WTC11 (cell line): ENCODE measurements around the gene NPAS3. TPM values are rescaled to one million over a fixed set of nuclear protein-coding genes. Genes with fewer than 3 reads are reported as not detected.

Experiments
- ATAC-seq: fragments of 200-7000 bp; cut with Tn5 transposase; 2 replicates; pipeline ENCODE4 v1.10.0; 2021; ENCODE audit warnings: mild to moderate bottlenecking, moderate library complexity
- CTCF ChIA-PET: fragments of 300-600 bp; sonication (Branson Sonifier 250); formaldehyde crosslinking; loops from one replicate; lab custom pipeline; 2021; ENCODE audit warnings: antibody characterized with exemption; lab: Charles Lee
- POLR2A ChIA-PET: fragments of 350-600 bp; sonication (Branson Sonifier 250); formaldehyde crosslinking; loops from one replicate; lab custom pipeline; 2021; ENCODE audit warnings: antibody characterized with exemption; lab: Charles Lee
- DNase-seq: peaks from one replicate; pipeline ENCODE4 v3.0.0; 2021; ENCODE audit warnings: low spot score
- H3K27ac Mint-ChIP-seq: 2 replicates; pipeline ENCODE4 v1.8.0; 2021; ENCODE audit warnings: mixed read lengths
- H3K27me3 Mint-ChIP-seq: 2 replicates; pipeline ENCODE4 v1.8.0; 2021; ENCODE audit warnings: low read depth, mild to moderate bottlenecking, moderate library complexity, mixed read lengths
- H3K36me3 Mint-ChIP-seq: 2 replicates; pipeline ENCODE4 v1.8.0; 2021; ENCODE audit warnings: mixed read lengths
- H3K4me1 Mint-ChIP-seq: 2 replicates; pipeline ENCODE4 v1.8.0; 2022; ENCODE audit warnings: mixed read lengths
- H3K4me3 Mint-ChIP-seq: 2 replicates; pipeline ENCODE4 v1.8.0; 2021; ENCODE audit warnings: mild to moderate bottlenecking, moderate library complexity, mixed read lengths
- H3K9me3 Mint-ChIP-seq: 2 replicates; pipeline ENCODE4 v1.8.0; 2021; ENCODE audit warnings: mixed read lengths
- ATF1 ChIP-seq: sonication (generic); formaldehyde crosslinking; IDR thresholded peaks from 2 replicates; pipeline ENCODE4 v1.8.1; 2023; ENCODE audit warnings: mild to moderate bottlenecking, moderate library complexity, missing genetic modification reagents
- CBFB ChIP-seq: sonication (generic); formaldehyde crosslinking; IDR thresholded peaks from 2 replicates; pipeline ENCODE4 v1.8.1; 2022; ENCODE audit warnings: mild to moderate bottlenecking, low read depth, missing genetic modification reagents
- E2F1 ChIP-seq: sonication (generic); formaldehyde crosslinking; IDR thresholded peaks from 2 replicates; pipeline ENCODE4 v1.8.0; 2022; ENCODE audit warnings: mild to moderate bottlenecking, missing genetic modification reagents
- ELF4 ChIP-seq: sonication (generic); formaldehyde crosslinking; IDR thresholded peaks from 2 replicates; pipeline ENCODE4 v1.8.1; 2022; ENCODE audit warnings: low read depth, mild to moderate bottlenecking, moderate library complexity, missing genetic modification reagents
- ETV6 ChIP-seq: sonication (generic); formaldehyde crosslinking; IDR thresholded peaks from 2 replicates; pipeline ENCODE4 v1.8.1; 2022; ENCODE audit warnings: mild to moderate bottlenecking, missing genetic modification reagents
- FOXK1 ChIP-seq: sonication (generic); formaldehyde crosslinking; IDR thresholded peaks from 2 replicates; pipeline ENCODE4 v1.8.0; 2022; ENCODE audit warnings: mild to moderate bottlenecking, moderate library complexity, missing genetic modification reagents
- GABPB1 ChIP-seq: sonication (generic); formaldehyde crosslinking; IDR thresholded peaks from 2 replicates; pipeline ENCODE4 v1.8.1; 2023; ENCODE audit warnings: mild to moderate bottlenecking, missing genetic modification reagents
- IRF1 ChIP-seq: sonication (generic); formaldehyde crosslinking; IDR thresholded peaks from 2 replicates; pipeline ENCODE4 v1.8.0; 2023; ENCODE audit warnings: missing genetic modification reagents
- JUN ChIP-seq: sonication (generic); formaldehyde crosslinking; IDR thresholded peaks from 2 replicates; pipeline ENCODE4 v1.8.0; 2023; ENCODE audit warnings: mild to moderate bottlenecking, missing genetic modification reagents
- NFE2L1 ChIP-seq: sonication (generic); formaldehyde crosslinking; IDR thresholded peaks from 2 replicates; pipeline ENCODE4 v1.8.1; 2023; ENCODE audit warnings: missing genetic modification reagents
- NR2C2 ChIP-seq: sonication (generic); formaldehyde crosslinking; IDR thresholded peaks from 2 replicates; pipeline ENCODE4 v1.8.0; 2022; ENCODE audit warnings: mild to moderate bottlenecking, missing genetic modification reagents
- OVOL2 ChIP-seq: fragments of 250-450 bp; sonication (Bioruptor Pico); IDR thresholded peaks from 2 replicates; pipeline ENCODE4 v1.9.0; 2021; ENCODE audit warnings: mild to moderate bottlenecking, borderline replicate concordance
- RELA ChIP-seq: sonication (generic); formaldehyde crosslinking; IDR thresholded peaks from 2 replicates; pipeline ENCODE4 v1.8.1; 2022; ENCODE audit warnings: missing genetic modification reagents, mild to moderate bottlenecking, borderline replicate concordance
- SMAD3 ChIP-seq: sonication (generic); formaldehyde crosslinking; IDR thresholded peaks from 2 replicates; pipeline ENCODE4 v1.8.0; 2022; ENCODE audit warnings: missing genetic modification reagents, mild to moderate bottlenecking, borderline replicate concordance
- SMAD4 ChIP-seq: sonication (generic); formaldehyde crosslinking; IDR thresholded peaks from 2 replicates; pipeline ENCODE4 v1.8.0; 2022; ENCODE audit warnings: mild to moderate bottlenecking, missing genetic modification reagents
- SP1 ChIP-seq: sonication (generic); formaldehyde crosslinking; conservative IDR thresholded peaks from 2 replicates; pipeline ENCODE4 v1.8.1; 2022; ENCODE audit warnings: missing genetic modification reagents
- TP53 ChIP-seq: sonication (generic); formaldehyde crosslinking; IDR thresholded peaks from 2 replicates; pipeline ENCODE4 v1.8.1; 2023; ENCODE audit warnings: mild to moderate bottlenecking, missing genetic modification reagents
- ZBTB21 ChIP-seq: sonication (generic); formaldehyde crosslinking; IDR thresholded peaks from 2 replicates; pipeline ENCODE4 v1.8.1; 2023; ENCODE audit warnings: mild to moderate bottlenecking, missing genetic modification reagents, borderline replicate concordance
- ZMAT4 ChIP-seq: fragments of 250-450 bp; sonication (Bioruptor Pico); IDR thresholded peaks from 2 replicates; pipeline ENCODE4 v1.9.0; 2021; ENCODE audit warnings: mild to moderate bottlenecking
- ZNF138 ChIP-seq: sonication (generic); formaldehyde crosslinking; conservative IDR thresholded peaks from 2 replicates; pipeline ENCODE4 v1.8.1; 2022; ENCODE audit warnings: mild to moderate bottlenecking, moderate library complexity, missing genetic modification reagents
- ZNF396 ChIP-seq: fragments of 250-450 bp; sonication (Bioruptor Pico); IDR thresholded peaks from 2 replicates; pipeline ENCODE4 v1.8.0; 2021; ENCODE audit warnings: mild to moderate bottlenecking, moderate library complexity, borderline replicate concordance
- total RNA-seq: library from RNA; stranded (reverse); gene quantifications from 3 replicates; pipeline ENCODE4 v1.2.3, GENCODE V29; 2021
- TF ChIP-seq, protein P1 (sequence below): sonication (generic); formaldehyde crosslinking; IDR thresholded peaks from 2 replicates; pipeline ENCODE4 v1.8.1; 2023; ENCODE audit warnings: mild to moderate bottlenecking, missing genetic modification reagents, moderate library complexity
- TF ChIP-seq, protein P2 (sequence below): sonication (generic); formaldehyde crosslinking; IDR thresholded peaks from 2 replicates; pipeline ENCODE4 v1.8.1; 2022; ENCODE audit warnings: mild to moderate bottlenecking, moderate library complexity, missing genetic modification reagents
- TF ChIP-seq, protein P3 (sequence below): fragments of 250-450 bp; sonication (Bioruptor Pico); IDR thresholded peaks from 2 replicates; pipeline ENCODE4 v2.1.2; 2022; ENCODE audit warnings: mild to moderate bottlenecking, moderate library complexity
- TF ChIP-seq, protein P4 (sequence below): sonication (generic); formaldehyde crosslinking; IDR thresholded peaks from 2 replicates; pipeline ENCODE4 v1.8.0; 2022; ENCODE audit warnings: missing genetic modification reagents

Gene NPAS3
- total RNA-seq, 1 experiment from 2014 or later = 3.2 TPM

DNA sequence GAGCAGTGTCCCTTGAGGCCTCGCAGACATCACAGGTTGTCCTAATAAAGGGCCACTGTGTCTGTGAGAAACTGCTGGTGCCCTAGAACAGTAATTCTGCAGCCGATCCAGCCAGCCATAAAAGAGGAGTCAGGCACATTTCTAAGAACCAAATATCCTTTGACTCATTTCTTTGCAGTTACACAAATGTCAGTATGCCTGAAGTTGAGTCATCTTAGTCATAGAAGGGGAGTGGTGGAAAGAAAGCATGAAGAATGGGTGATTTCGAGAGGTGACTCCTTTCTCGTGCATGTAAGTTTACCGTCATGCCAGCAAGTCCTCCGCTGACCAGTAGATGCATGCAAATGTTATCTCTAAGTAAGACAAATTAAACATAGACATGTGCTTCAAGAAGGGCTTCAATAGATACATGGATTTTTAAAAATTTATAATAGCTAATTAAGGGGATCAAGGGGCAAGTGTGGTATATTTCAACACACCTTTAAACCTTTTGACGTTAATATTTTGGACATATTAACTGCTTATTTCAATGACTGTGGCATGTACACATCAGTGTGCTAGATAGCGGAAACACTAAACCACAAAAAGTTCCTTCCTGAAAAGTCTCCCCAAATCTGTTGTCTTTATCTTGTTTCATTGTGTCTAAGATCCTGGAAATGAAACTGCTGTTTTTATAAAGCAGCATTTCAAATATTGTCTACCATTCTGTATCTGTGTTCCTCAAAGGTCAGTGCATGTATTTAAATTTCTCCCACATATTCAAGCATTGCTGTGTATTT lies 497.4 kb downstream of the NPAS3 start:
- Mint-ChIP-seq H3K9me3 (no peaks in the 10 kb centered on the region; the same call in 1 of the 2 replicates), H3K4me1 (no peaks in the 10 kb centered on the region), H3K27ac (no peak overlapping the region), H3K27me3 (no peaks in the 10 kb centered on the region), H3K36me3 (no peaks in the 10 kb centered on the region), H3K4me3 (no peak overlapping the region)
- ATAC-seq (no peak), DNase-seq (no peak)
- no peak for TF ChIP-seq TP53 (CRISPR knock-in tag)
- no peak for TF ChIP-seq SMAD4 (CRISPR knock-in tag)
- no peak for TF ChIP-seq JUN (CRISPR knock-in tag)
- TF ChIP-seq RELA (CRISPR knock-in tag) = no peak
- TF ChIP-seq NR2C2 (CRISPR knock-in tag) = no peak
- TF ChIP-seq ZNF138 (CRISPR knock-in tag) = no peak
- POLR2A ChIA-PET = no interaction called here
- CTCF ChIA-PET = no interaction called here

GRCh38 chr14:33441633-33442032 lies 503.0 kb downstream of the NPAS3 start:
- Mint-ChIP-seq H3K27ac (no peak overlapping the region), H3K27me3 (no peaks in the 10 kb centered on the region), H3K4me3 (no peak overlapping the region), H3K4me1 (peaks cover 11% of the 10 kb centered on the region), H3K9me3 (peaks cover 23% of the 10 kb centered on the region), H3K36me3 (no peaks in the 10 kb centered on the region; the same call in 1 of the 2 replicates)
- no peak for TF ChIP-seq GABPB1 (CRISPR knock-in tag)
- no peak for TF ChIP-seq TP53 (CRISPR knock-in tag)
- TF ChIP-seq, protein P1, sequence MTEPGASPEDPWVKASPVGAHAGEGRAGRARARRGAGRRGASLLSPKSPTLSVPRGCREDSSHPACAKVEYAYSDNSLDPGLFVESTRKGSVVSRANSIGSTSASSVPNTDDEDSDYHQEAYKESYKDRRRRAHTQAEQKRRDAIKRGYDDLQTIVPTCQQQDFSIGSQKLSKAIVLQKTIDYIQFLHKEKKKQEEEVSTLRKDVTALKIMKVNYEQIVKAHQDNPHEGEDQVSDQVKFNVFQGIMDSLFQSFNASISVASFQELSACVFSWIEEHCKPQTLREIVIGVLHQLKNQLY = no peak
- TF ChIP-seq, protein P2, sequence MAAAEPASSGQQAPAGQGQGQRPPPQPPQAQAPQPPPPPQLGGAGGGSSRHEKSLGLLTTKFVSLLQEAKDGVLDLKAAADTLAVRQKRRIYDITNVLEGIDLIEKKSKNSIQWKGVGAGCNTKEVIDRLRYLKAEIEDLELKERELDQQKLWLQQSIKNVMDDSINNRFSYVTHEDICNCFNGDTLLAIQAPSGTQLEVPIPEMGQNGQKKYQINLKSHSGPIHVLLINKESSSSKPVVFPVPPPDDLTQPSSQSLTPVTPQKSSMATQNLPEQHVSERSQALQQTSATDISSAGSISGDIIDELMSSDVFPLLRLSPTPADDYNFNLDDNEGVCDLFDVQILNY (CRISPR knock-in tag) = no peak
- no peak for TF ChIP-seq ZNF396 (CRISPR knock-in tag)
- no peak for TF ChIP-seq JUN (CRISPR knock-in tag)
- TF ChIP-seq NFE2L1 = no peak
- no peak for TF ChIP-seq SP1
- no peak for TF ChIP-seq SMAD4 (CRISPR knock-in tag)
- no peak for TF ChIP-seq E2F1 (CRISPR knock-in tag)
- TF ChIP-seq ZMAT4 (CRISPR knock-in tag) = no peak
- no peak for TF ChIP-seq CBFB (CRISPR knock-in tag)
- no peak for TF ChIP-seq SMAD3
- TF ChIP-seq ATF1 (CRISPR knock-in tag) = no peak
- no peak for TF ChIP-seq ETV6 (CRISPR knock-in tag)
- TF ChIP-seq, protein P3, sequence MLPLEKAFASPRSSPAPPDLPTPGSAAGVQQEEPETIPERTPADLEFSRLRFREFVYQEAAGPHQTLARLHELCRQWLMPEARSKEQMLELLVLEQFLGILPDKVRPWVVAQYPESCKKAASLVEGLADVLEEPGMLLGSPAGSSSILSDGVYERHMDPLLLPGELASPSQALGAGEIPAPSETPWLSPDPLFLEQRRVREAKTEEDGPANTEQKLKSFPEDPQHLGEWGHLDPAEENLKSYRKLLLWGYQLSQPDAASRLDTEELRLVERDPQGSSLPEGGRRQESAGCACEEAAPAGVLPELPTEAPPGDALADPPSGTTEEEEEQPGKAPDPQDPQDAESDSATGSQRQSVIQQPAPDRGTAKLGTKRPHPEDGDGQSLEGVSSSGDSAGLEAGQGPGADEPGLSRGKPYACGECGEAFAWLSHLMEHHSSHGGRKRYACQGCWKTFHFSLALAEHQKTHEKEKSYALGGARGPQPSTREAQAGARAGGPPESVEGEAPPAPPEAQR (CRISPR knock-in tag) = no peak
- ATAC-seq (no peak), DNase-seq (no peak)
- CTCF ChIA-PET = no interaction called here
- POLR2A ChIA-PET = no interaction called here

DNA sequence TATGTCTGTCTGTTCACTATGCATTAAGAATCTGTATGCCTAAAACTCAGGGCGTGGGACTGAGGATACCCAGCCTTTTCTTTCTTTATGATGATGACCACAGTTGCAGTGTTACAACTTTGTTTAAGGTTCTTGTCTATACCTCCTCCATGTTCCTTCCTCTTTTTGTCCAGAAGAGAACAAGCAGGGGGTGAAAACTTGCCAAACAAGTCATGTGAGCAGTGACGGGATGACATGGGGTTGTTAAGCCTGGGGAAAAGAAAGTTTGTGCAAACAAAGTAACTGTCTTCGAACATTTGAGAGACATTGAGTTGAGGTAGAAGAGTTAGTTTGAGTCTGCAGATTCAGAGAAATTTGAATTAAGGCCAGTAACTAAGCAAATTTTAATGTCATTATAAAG lies 505.5 kb downstream of the NPAS3 start:
- H3K4me1 Mint-ChIP-seq = peaks cover 11% of the 10 kb centered on the region
- DNase-seq (no peak), ATAC-seq (no peak)
- no peak overlapping the region for H3K4me3 Mint-ChIP-seq
- CTCF ChIA-PET = no interaction called here
- no peaks in the 10 kb centered on the region; the same call in 1 of the 2 replicates for H3K36me3 Mint-ChIP-seq
- POLR2A ChIA-PET = no interaction called here
- H3K9me3 Mint-ChIP-seq = peaks cover 23% of the 10 kb centered on the region
- H3K27me3 Mint-ChIP-seq = no peaks in the 10 kb centered on the region
- no peak overlapping the region for H3K27ac Mint-ChIP-seq
- no peak for TF ChIP-seq ZBTB21
- no peak for TF ChIP-seq ELF4 (CRISPR knock-in tag)
- TF ChIP-seq IRF1 = no peak
- TF ChIP-seq OVOL2 (CRISPR knock-in tag) = no peak
- no peak for TF ChIP-seq FOXK1 (CRISPR knock-in tag)
- TF ChIP-seq, protein P4, sequence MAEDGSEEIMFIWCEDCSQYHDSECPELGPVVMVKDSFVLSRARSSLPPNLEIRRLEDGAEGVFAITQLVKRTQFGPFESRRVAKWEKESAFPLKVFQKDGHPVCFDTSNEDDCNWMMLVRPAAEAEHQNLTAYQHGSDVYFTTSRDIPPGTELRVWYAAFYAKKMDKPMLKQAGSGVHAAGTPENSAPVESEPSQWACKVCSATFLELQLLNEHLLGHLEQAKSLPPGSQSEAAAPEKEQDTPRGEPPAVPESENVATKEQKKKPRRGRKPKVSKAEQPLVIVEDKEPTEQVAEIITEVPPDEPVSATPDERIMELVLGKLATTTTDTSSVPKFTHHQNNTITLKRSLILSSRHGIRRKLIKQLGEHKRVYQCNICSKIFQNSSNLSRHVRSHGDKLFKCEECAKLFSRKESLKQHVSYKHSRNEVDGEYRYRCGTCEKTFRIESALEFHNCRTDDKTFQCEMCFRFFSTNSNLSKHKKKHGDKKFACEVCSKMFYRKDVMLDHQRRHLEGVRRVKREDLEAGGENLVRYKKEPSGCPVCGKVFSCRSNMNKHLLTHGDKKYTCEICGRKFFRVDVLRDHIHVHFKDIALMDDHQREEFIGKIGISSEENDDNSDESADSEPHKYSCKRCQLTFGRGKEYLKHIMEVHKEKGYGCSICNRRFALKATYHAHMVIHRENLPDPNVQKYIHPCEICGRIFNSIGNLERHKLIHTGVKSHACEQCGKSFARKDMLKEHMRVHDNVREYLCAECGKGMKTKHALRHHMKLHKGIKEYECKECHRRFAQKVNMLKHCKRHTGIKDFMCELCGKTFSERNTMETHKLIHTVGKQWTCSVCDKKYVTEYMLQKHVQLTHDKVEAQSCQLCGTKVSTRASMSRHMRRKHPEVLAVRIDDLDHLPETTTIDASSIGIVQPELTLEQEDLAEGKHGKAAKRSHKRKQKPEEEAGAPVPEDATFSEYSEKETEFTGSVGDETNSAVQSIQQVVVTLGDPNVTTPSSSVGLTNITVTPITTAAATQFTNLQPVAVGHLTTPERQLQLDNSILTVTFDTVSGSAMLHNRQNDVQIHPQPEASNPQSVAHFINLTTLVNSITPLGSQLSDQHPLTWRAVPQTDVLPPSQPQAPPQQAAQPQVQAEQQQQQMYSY = no peak
